CD4-positive, alpha-beta memory T cell (primary cell): Measurements from ENCODE around the gene SAFB. TPM values are rescaled to one million over a fixed set of nuclear protein-coding genes. Genes with fewer than 3 reads are reported as not detected.
A peak's percentile ranks its signal among the peaks of the same experiment; 100 is the strongest.

Experiments
- CTCF ChIA-PET: fragments of 350-600 bp; sonication (Branson Sonifier 250); formaldehyde crosslinking; loops from one replicate; lab custom pipeline; 2021; ENCODE audit warnings: inconsistent platforms; ENCODE audit not compliant: partially characterized antibody; lab: Charles Lee
- POLR2A ChIA-PET: fragments of 350-600 bp; sonication (Branson Sonifier 250); formaldehyde crosslinking; loops from one replicate; lab custom pipeline; 2021; ENCODE audit not compliant: partially characterized antibody; lab: Charles Lee
- DNase-seq, 5 donors: peaks; one replicate each; pipeline versions ENCODE4 v3.0.0 to v3.0.0-alpha.2; 2020 to 2022; ENCODE audit warnings: mixed read lengths in 1 of 5
- H3K27ac ChIP-seq: one replicate; pipeline ENCODE4 v1.7.0; 2013; ENCODE audit warnings: low read depth, low read length
- H3K27me3 ChIP-seq: 2 replicates; pipeline ENCODE4 v1.7.0; 2013; ENCODE audit warnings: mild to moderate bottlenecking, low read length, moderate library complexity; ENCODE audit not compliant: insufficient read depth
- H3K36me3 ChIP-seq: 2 replicates; pipeline ENCODE4 v1.7.0; 2013; ENCODE audit warnings: mild to moderate bottlenecking, low read length, moderate library complexity; ENCODE audit not compliant: insufficient read depth
- H3K4me1 ChIP-seq: 2 replicates; pipeline ENCODE4 v1.7.0; 2013; ENCODE audit warnings: mild to moderate bottlenecking, low read length, moderate library complexity; ENCODE audit not compliant: insufficient read depth
- H3K4me3 ChIP-seq, 2 donors: one replicate each; pipeline ENCODE4 v1.7.0; 2013; ENCODE audit warnings: low read length in 2 of 2, mild to moderate bottlenecking in 1 of 2
- H3K9me3 ChIP-seq, 2 donors: one replicate each; pipeline ENCODE4 v1.7.0; 2013; ENCODE audit warnings: low read length in 2 of 2, control low read depth in 1 of 2; ENCODE audit not compliant: control insufficient read depth in 1 of 2
- H3K27ac Mint-ChIP-seq, 7 donors: one replicate each; pipeline ENCODE4 v1.8.0; 2020 to 2021; ENCODE audit warnings: mixed read lengths in 7 of 7, mild to moderate bottlenecking in 6 of 7, inconsistent platforms in 3 of 7, moderate library complexity in 3 of 7
- H3K27me3 Mint-ChIP-seq, 2 donors: one replicate each; pipeline ENCODE4 v1.8.0; 2020 to 2021; ENCODE audit warnings: mixed read lengths in 2 of 2
- H3K36me3 Mint-ChIP-seq, 2 donors: one replicate each; pipeline ENCODE4 v1.8.0; 2020 to 2021; ENCODE audit warnings: mixed read lengths in 2 of 2, inconsistent platforms in 1 of 2, mild to moderate bottlenecking in 1 of 2
- H3K4me1 Mint-ChIP-seq, 4 donors: one replicate each; pipeline ENCODE4 v1.8.0; 2020 to 2021; ENCODE audit warnings: mixed read lengths in 4 of 4, mild to moderate bottlenecking in 1 of 4
- H3K4me3 Mint-ChIP-seq, 8 donors: one replicate each; pipeline ENCODE4 v1.8.0; 2020 to 2021; ENCODE audit warnings: mixed read lengths in 8 of 8, mild to moderate bottlenecking in 7 of 8, moderate library complexity in 6 of 8, inconsistent platforms in 3 of 8
- H3K9me3 Mint-ChIP-seq, 8 donors: one replicate each; pipeline ENCODE4 v1.8.0; 2020 to 2021; ENCODE audit warnings: mixed read lengths in 8 of 8, mild to moderate bottlenecking in 5 of 8, inconsistent platforms in 3 of 8, moderate library complexity in 1 of 8
- intact Hi-C: fragments of 100-400 bp; cut with micrococcal nuclease; formaldehyde crosslinking; loops from one replicate; pipeline ENCODE4 v1.15.1; 2023
- polyA plus RNA-seq, 2 donors: library from polyadenylated mRNA; unstranded; fragments of 300-500 nt; fragmentation: Illumina TruSeq; gene quantifications; one replicate each; pipeline ENCODE4 v1.2.3, GENCODE V29; 2021
- total RNA-seq, 2 experiments: library from RNA; stranded (reverse); gene quantifications; one replicate each; pipeline ENCODE4 v1.2.3, GENCODE V29; 2021

SAFB gene
- total and polyA plus RNA-seq, 4 experiments from 2014 or later = 14.6 to 211 (median 159) TPM

DNA sequence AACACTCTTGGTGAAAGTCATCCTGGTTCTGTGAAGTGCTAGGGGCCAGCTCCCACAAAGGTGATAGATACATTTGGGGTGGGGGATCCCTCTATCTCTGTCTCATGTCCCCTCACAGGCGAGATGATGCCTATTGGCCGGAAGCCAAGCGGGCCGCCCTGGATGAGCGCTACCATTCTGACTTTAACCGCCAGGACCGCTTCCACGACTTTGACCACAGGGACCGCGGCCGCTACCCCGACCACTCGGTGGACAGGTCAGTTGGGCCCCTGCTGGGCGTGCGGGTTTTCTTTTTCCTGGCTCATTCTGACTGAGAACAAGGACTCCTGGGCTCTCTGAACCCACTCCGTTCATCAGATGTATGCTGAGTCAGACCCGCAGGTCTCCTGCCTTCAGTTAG is 41.0 kb downstream of the SAFB start:
- intact Hi-C loops = no loop called here
- DNase-seq = no peak
- no peak overlapping the region for H3K4me3 Mint-ChIP-seq
- H3K9me3 Mint-ChIP-seq = no peaks in the 10 kb centered on the region
- no peak overlapping the region for H3K27ac Mint-ChIP-seq
- no peaks in the 10 kb centered on the region for H3K27me3 Mint-ChIP-seq
- ChIA-PET CTCF (no interaction called here), POLR2A (interaction anchor here (1.7 kb wide), 1 partner anchor 16 kb away, joined by 4 read pairs; no protein-coding TSS in a partner anchor)
- Histone ChIP-seq H3K4me3 (no peak overlapping the region), H3K36me3 (peaks cover 77% of the 10 kb centered on the region), H3K27ac (no peak overlapping the region), H3K9me3 (no peaks in the 10 kb centered on the region), H3K4me1 (no peaks in the 10 kb centered on the region), H3K27me3 (no peaks in the 10 kb centered on the region)
- H3K4me1 Mint-ChIP-seq = peaks cover 0 to 4% (median 0%) of the 10 kb centered on the region in 4 donors
- H3K36me3 Mint-ChIP-seq = peaks cover 49 to 76% of the 10 kb centered on the region in 2 donors

DNA sequence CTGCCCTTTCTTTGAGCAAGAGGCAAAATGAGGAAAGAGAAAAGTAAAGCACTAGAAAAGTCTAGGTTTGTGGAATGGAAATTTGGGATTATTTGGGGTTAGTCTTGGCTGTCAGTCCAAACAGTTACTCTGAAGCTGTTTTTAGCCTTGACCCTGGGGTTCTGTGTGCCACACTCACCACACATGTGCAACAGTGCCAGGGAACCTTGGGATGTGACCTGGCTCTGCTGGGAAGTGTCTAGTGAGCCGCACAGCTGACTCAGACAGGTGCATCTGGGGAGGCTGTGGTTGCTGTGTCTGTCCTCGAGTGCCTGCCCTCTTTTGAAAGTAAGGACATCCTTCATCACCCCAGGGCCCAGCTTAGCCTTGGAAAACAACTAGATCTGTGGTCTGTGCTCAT is 41.6 kb downstream of the SAFB start:
- H3K4me1 ChIP-seq = no peaks in the 10 kb centered on the region
- Mint-ChIP-seq H3K36me3 (peaks cover 49 to 76% of the 10 kb centered on the region in 2 donors), H3K4me1 (peaks cover 0 to 4% (median 0%) of the 10 kb centered on the region in 4 donors), H3K27ac (peak overlapping the region in 2 of 7 donors; percentile 42 to 61), H3K4me3 (no peak overlapping the region), H3K27me3 (no peaks in the 10 kb centered on the region), H3K9me3 (no peaks in the 10 kb centered on the region)
- H3K9me3 ChIP-seq = no peaks in the 10 kb centered on the region
- intact Hi-C loops = no loop called here
- no peak overlapping the region for H3K27ac ChIP-seq
- CTCF ChIA-PET = no interaction called here
- POLR2A ChIA-PET = interaction anchor here (1.7 kb wide), 1 partner anchor 15 kb away, joined by 4 read pairs; no protein-coding TSS in a partner anchor
- no peak for DNase-seq
- H3K27me3 ChIP-seq = no peaks in the 10 kb centered on the region
- no peak overlapping the region for H3K4me3 ChIP-seq
- H3K36me3 ChIP-seq = peaks cover 82% of the 10 kb centered on the region

DNA sequence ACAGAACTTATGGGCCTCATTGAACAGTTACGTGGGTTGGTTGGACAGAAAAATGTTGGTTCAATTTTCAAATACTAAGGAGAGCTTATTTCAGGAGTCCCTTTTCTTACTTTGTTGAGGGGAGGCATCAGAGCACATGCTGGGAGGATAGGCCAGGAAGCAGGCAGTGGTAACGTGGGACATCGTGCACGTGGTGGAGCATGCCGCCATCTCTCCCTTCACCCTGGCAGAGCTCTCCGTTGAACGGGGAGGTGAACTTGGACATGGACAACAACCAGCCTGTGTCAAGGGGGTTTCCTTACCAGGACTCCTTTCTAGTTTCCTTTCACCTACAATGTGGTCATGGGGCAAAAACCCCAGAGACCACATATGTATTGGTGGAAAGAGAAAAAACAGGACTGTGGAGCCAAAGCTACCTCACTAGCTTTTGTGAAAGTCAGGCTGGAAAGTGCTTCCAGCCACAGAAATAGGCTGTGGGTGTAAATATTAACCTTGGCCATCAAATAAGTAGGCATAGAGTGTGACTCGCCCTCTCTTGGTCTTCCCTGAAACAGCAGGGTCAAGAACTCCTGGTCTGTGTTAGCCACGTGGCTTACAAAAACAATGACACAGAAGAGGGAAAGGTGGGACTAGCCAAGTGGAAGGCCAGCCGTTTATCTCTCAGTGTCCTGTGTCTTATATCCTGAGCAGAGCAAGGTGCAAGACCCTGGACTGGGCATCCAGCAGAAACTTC is 43.1 kb downstream of the SAFB start:
- H3K27me3 ChIP-seq = no peaks in the 10 kb centered on the region
- POLR2A ChIA-PET = interaction anchor here (1.7 kb wide), 1 partner anchor 14 kb away, joined by 4 read pairs; no protein-coding TSS in a partner anchor
- no peaks in the 10 kb centered on the region for H3K9me3 ChIP-seq
- Mint-ChIP-seq H3K9me3 (no peaks in the 10 kb centered on the region), H3K4me3 (no peak overlapping the region), H3K27me3 (no peaks in the 10 kb centered on the region), H3K27ac (peak overlapping the region in 3 of 7 donors; percentile 64 to 75 (median 64)), H3K36me3 (peaks cover 46 to 67% of the 10 kb centered on the region in 2 donors), H3K4me1 (peaks cover 0 to 4% (median 0%) of the 10 kb centered on the region in 4 donors)
- CTCF ChIA-PET = no interaction called here
- no peaks in the 10 kb centered on the region for H3K4me1 ChIP-seq
- intact Hi-C loops = no loop called here
- DNase-seq = no peak
- H3K4me3 ChIP-seq = no peak overlapping the region
- peaks cover 75% of the 10 kb centered on the region for H3K36me3 ChIP-seq
- no peak overlapping the region for H3K27ac ChIP-seq

- no peak for DNase-seq
- ChIA-PET CTCF (no interaction called here), POLR2A (no interaction called here)
- Mint-ChIP-seq H3K36me3 (peaks cover 42 to 61% of the 10 kb centered on the region in 2 donors), H3K27ac (peak overlapping the region in 1 of 7 donors; percentile 15), H3K9me3 (no peaks in the 10 kb centered on the region), H3K27me3 (no peaks in the 10 kb centered on the region), H3K4me3 (peak overlapping the region in 1 of 8 donors; percentile 50), H3K4me1 (no peaks in the 10 kb centered on the region)
- H3K36me3 ChIP-seq = peaks cover 67% of the 10 kb centered on the region
- H3K27me3 ChIP-seq = no peaks in the 10 kb centered on the region
- intact Hi-C loops = no loop called here
- no peak overlapping the region for H3K27ac ChIP-seq
- no peaks in the 10 kb centered on the region for H3K4me1 ChIP-seq
- H3K9me3 ChIP-seq = no peaks in the 10 kb centered on the region
- H3K4me3 ChIP-seq = no peak overlapping the region
Measured at GRCh38 chr19:5666921-5667610, 44.2 kb downstream of the SAFB start.

DNA sequence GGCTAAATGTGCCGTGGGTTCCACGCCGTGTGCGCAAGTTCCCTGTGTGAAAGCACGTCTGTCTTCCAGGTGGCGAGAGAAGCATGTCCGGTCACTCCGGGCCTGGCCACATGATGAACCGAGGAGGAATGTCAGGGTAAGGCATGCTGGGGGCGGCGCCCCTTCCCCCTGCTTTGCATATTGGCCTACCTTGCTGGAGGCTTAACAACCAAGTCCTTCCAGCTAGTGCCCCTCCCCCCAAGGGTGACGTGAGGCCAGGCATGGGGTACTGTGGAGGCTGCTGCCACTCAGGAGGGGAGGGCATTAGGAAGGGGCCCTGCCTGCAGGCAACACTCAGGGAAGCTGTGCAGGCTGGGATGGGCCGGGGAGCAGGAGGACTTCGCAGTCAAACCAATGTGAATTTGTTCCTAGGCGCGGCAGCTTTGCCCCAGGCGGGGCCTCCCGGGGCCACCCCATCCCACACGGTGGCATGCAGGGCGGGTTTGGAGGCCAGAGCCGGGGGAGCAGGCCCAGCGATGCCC is 44.9 kb downstream of the SAFB start:
- Histone ChIP-seq H3K27me3 (no peaks in the 10 kb centered on the region), H3K27ac (no peak overlapping the region), H3K4me1 (no peaks in the 10 kb centered on the region), H3K36me3 (peaks cover 64% of the 10 kb centered on the region), H3K4me3 (no peak overlapping the region), H3K9me3 (no peaks in the 10 kb centered on the region)
- Mint-ChIP-seq H3K36me3 (peaks cover 42 to 58% of the 10 kb centered on the region in 2 donors), H3K9me3 (no peaks in the 10 kb centered on the region), H3K27me3 (no peaks in the 10 kb centered on the region), H3K4me1 (no peaks in the 10 kb centered on the region), H3K4me3 (no peak overlapping the region), H3K27ac (peak overlapping the region in 1 of 7 donors; percentile 25)
- POLR2A ChIA-PET = no interaction called here
- CTCF ChIA-PET = no interaction called here
- no peak for DNase-seq
- intact Hi-C loops = no loop called here

- Mint-ChIP-seq H3K36me3 (peaks cover 32 to 47% of the 10 kb centered on the region in 2 donors), H3K4me3 (no peak overlapping the region), H3K9me3 (no peaks in the 10 kb centered on the region), H3K27ac (peak overlapping the region in 1 of 7 donors; percentile 12), H3K27me3 (no peaks in the 10 kb centered on the region), H3K4me1 (peaks cover 0 to 2% (median 0%) of the 10 kb centered on the region in 4 donors)
- Histone ChIP-seq H3K27me3 (no peaks in the 10 kb centered on the region), H3K27ac (no peak overlapping the region), H3K4me1 (no peaks in the 10 kb centered on the region), H3K36me3 (peaks cover 51% of the 10 kb centered on the region), H3K4me3 (no peak overlapping the region), H3K9me3 (no peaks in the 10 kb centered on the region)
- intact Hi-C loops = no loop called here
- CTCF ChIA-PET = interaction anchor here (1.2 kb wide), 1 partner anchor 20 kb away, joined by 4 read pairs; the partner anchor contains the start of gene RPL36
- POLR2A ChIA-PET = no interaction called here
- DNase-seq = no peak
Measured at GRCh38 chr19:5669212-5669611, 46.3 kb downstream of the SAFB start.

DNA sequence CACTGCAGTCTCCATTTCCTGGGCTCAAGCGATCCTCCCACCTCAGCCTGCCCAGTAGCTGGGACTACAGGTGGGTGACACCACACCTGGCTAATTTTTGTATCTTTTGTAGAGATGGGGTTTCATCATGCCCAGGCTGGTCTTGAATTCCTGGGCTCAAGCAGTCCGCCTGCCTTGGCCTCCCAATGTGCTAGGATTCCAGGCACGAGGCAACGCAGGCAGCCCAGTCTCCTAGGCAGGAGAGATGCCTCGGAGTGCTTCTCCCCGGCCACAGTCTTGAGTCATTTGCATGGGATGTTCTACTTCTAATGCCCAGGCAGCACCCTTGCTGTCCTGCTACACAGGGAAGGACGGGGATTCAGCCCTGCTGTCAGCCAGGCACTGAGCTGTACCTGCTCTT is 48.7 kb downstream of the SAFB start:
- Mint-ChIP-seq H3K4me3 (no peak overlapping the region), H3K9me3 (peaks cover 0 to 3% (median 0%) of the 10 kb centered on the region in 8 donors), H3K27ac (peak overlapping the region in 1 of 7 donors; percentile 43), H3K36me3 (peaks cover 13 to 23% of the 10 kb centered on the region in 2 donors), H3K27me3 (no peaks in the 10 kb centered on the region), H3K4me1 (peaks cover 0 to 4% (median 0%) of the 10 kb centered on the region in 4 donors)
- H3K4me1 ChIP-seq = no peaks in the 10 kb centered on the region
- H3K36me3 ChIP-seq = peaks cover 27% of the 10 kb centered on the region
- no peak overlapping the region for H3K27ac ChIP-seq
- no peak for DNase-seq
- intact Hi-C loops = no loop called here
- ChIA-PET POLR2A (no interaction called here), CTCF (interaction anchor here (0.6 kb wide), 1 partner anchor 42 kb away, joined by 3 read pairs; no protein-coding TSS in a partner anchor)
- H3K27me3 ChIP-seq = no peaks in the 10 kb centered on the region
- H3K4me3 ChIP-seq = no peak overlapping the region
- H3K9me3 ChIP-seq = no peaks in the 10 kb centered on the region
